PFSK-1 (cell line): ENCODE results near the gene UCMA.

ENCODE experiments used
- FOXP2 ChIP-seq: optimal IDR thresholded peaks from 2 replicates; pipeline ENCODE3; 2011; ENCODE audit warnings: borderline replicate concordance, control low read depth, inconsistent platforms; ENCODE audit not compliant: insufficient read depth; ENCODE audit errors: extremely low read length, extremely low read depth
- POLR2AphosphoS5 ChIP-seq: IDR thresholded peaks from 2 replicates; pipeline ENCODE4 v1.6.1; 2012; ENCODE audit warnings: low read depth, mild to moderate bottlenecking, control low read depth, low read length, moderate library complexity
- REST ChIP-seq, 2 experiments: IDR thresholded peaks; 2 replicates each; pipeline versions ENCODE4 v1.6.1 to v1.8.0; 2011 to 2012; ENCODE audit warnings: low read depth in 2 of 2, low read length in 2 of 2, control low read depth in 1 of 2, inconsistent platforms in 1 of 2, mild to moderate bottlenecking in 1 of 2, moderate library complexity in 1 of 2; ENCODE audit not compliant: insufficient read depth in 1 of 2
- SIN3A ChIP-seq: IDR thresholded peaks from 2 replicates; pipeline ENCODE4 v1.6.1; 2012; ENCODE audit warnings: mild to moderate bottlenecking, low read length, moderate library complexity, borderline replicate concordance; ENCODE audit not compliant: insufficient read depth
- TAF1 ChIP-seq: IDR thresholded peaks from 2 replicates; pipeline ENCODE4 v1.6.1; 2012; ENCODE audit warnings: low read length, control low read depth, borderline replicate concordance; ENCODE audit not compliant: insufficient read depth

Gene UCMA

GRCh38 chr10:13193637-13194036 lies 40.5 kb downstream of the UCMA start:
- TF ChIP-seq FOXP2: no peak
- TF ChIP-seq SIN3A: no peak
- no peak for TF ChIP-seq POLR2AphosphoS5
- TF ChIP-seq REST (IDR thresholded peaks at IDR 0.05; ENCODE audit: insufficient read depth in 1 of 2, low read depth in 2 of 2, low read length in 2 of 2): no peak
- TF ChIP-seq TAF1: no peak

- no peak for TF ChIP-seq TAF1
- no peak for TF ChIP-seq SIN3A
- TF ChIP-seq REST (IDR thresholded peaks at IDR 0.05; ENCODE audit: insufficient read depth in 1 of 2, low read depth in 2 of 2, low read length in 2 of 2): no peak
- no peak for TF ChIP-seq POLR2AphosphoS5
Observed at GRCh38 chr10:13191362-13191761, 42.8 kb downstream of the UCMA start.

GRCh38 chr10:13190816-13191215 lies 43.4 kb downstream of the UCMA start:
- no peak for TF ChIP-seq REST (IDR thresholded peaks at IDR 0.05; ENCODE audit: insufficient read depth in 1 of 2, low read depth in 2 of 2, low read length in 2 of 2)
- TF ChIP-seq TAF1: no peak
- TF ChIP-seq SIN3A: no peak
- no peak for TF ChIP-seq FOXP2
- TF ChIP-seq POLR2AphosphoS5: no peak

GRCh38 chr10:13189961-13190360 lies 44.2 kb downstream of the UCMA start:
- TF ChIP-seq REST (IDR thresholded peaks at IDR 0.05; ENCODE audit: insufficient read depth in 1 of 2, low read depth in 2 of 2, low read length in 2 of 2) (no peak), POLR2AphosphoS5 (no peak), FOXP2 (no peak), SIN3A (no peak), TAF1 (no peak)

- no peak for TF ChIP-seq TAF1
- no peak for TF ChIP-seq REST (IDR thresholded peaks at IDR 0.05; ENCODE audit: insufficient read depth in 1 of 2, low read depth in 2 of 2, low read length in 2 of 2)
Observed at GRCh38 chr10:13188593-13188992, 45.6 kb downstream of the UCMA start.
